OCI-LY7 (cell line): ENCODE measurements around the gene DSN1.

Experiments used
- CTCF ChIP-seq: fragments of 200-600 bp; sonication (generic); conservative IDR thresholded peaks from 2 replicates; pipeline ENCODE4 v1.5.1; 2014; ENCODE audit warnings: mild to moderate bottlenecking, antibody characterized with exemption, low read length, moderate library complexity, mixed read lengths
- EZH2phosphoT487 ChIP-seq: fragments of 200-600 bp; sonication (generic); IDR thresholded peaks from 2 replicates; pipeline ENCODE4 v1.6.1; 2018; ENCODE audit warnings: low read depth, borderline replicate concordance, mild to moderate bottlenecking, mixed run types, antibody characterized with exemption, low read length, moderate library complexity, mixed read lengths

- TF ChIP-seq CTCF (peak; percentile 58), EZH2phosphoT487 (no peak)
These were observed 44.6 kb downstream of the DSN1 start for GRCh38 chr20:36728986-36729385.
